ENCODE results near the gene KCNK16.
"Not testable (repeated sequence)": the region's sequence is repeated elsewhere in the genome, so short reads cannot be mapped to it uniquely, and the experiment has no call there.

DNA sequence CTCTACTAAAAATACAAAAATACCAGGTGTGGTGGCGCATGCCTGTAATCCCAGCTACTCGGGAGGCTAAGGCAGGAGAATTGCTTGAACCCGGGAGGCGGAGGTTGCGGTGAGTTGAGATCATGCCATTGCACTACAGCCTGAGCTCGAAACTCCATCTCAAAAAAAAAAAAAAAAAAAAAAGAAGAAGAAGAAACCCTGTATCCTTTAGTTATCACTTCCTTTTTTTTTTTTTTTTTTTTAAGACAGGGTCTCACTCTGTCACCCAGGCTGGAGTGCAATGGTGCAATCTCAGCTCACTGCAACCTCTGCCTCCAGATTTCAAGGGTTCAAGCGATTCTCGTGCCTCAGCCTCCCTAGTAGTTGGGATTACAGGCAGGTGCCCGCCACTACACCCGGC lies 35.9 kb downstream of the KCNK16 start:
- TF ChIP-seq, protein P1, sequence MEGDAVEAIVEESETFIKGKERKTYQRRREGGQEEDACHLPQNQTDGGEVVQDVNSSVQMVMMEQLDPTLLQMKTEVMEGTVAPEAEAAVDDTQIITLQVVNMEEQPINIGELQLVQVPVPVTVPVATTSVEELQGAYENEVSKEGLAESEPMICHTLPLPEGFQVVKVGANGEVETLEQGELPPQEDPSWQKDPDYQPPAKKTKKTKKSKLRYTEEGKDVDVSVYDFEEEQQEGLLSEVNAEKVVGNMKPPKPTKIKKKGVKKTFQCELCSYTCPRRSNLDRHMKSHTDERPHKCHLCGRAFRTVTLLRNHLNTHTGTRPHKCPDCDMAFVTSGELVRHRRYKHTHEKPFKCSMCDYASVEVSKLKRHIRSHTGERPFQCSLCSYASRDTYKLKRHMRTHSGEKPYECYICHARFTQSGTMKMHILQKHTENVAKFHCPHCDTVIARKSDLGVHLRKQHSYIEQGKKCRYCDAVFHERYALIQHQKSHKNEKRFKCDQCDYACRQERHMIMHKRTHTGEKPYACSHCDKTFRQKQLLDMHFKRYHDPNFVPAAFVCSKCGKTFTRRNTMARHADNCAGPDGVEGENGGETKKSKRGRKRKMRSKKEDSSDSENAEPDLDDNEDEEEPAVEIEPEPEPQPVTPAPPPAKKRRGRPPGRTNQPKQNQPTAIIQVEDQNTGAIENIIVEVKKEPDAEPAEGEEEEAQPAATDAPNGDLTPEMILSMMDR (IDR thresholded peaks at IDR 0.05) = not testable (repeated sequence)
- TF ChIP-seq POLR2A (IDR thresholded peaks at IDR 0.05) = not testable (repeated sequence)

Data from testis (tissue), 2 donors.